ENCODE measurements around the gene FDXR. TPM values are rescaled to one million over a fixed set of nuclear protein-coding genes. Genes with fewer than 3 reads are reported as not detected.
"Not testable (repeated sequence)": the region's sequence is repeated elsewhere in the genome, so short reads cannot be mapped to it uniquely, and the experiment has no call there.

FDXR gene, protein sequence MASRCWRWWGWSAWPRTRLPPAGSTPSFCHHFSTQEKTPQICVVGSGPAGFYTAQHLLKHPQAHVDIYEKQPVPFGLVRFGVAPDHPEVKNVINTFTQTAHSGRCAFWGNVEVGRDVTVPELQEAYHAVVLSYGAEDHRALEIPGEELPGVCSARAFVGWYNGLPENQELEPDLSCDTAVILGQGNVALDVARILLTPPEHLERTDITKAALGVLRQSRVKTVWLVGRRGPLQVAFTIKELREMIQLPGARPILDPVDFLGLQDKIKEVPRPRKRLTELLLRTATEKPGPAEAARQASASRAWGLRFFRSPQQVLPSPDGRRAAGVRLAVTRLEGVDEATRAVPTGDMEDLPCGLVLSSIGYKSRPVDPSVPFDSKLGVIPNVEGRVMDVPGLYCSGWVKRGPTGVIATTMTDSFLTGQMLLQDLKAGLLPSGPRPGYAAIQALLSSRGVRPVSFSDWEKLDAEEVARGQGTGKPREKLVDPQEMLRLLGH
- 1 to 10 TPM; 6.6 to 9.8 (median 7.5) TPM for polyA plus RNA-seq (ENCODE audit: insufficient read length in 4 of 4)

DNA sequence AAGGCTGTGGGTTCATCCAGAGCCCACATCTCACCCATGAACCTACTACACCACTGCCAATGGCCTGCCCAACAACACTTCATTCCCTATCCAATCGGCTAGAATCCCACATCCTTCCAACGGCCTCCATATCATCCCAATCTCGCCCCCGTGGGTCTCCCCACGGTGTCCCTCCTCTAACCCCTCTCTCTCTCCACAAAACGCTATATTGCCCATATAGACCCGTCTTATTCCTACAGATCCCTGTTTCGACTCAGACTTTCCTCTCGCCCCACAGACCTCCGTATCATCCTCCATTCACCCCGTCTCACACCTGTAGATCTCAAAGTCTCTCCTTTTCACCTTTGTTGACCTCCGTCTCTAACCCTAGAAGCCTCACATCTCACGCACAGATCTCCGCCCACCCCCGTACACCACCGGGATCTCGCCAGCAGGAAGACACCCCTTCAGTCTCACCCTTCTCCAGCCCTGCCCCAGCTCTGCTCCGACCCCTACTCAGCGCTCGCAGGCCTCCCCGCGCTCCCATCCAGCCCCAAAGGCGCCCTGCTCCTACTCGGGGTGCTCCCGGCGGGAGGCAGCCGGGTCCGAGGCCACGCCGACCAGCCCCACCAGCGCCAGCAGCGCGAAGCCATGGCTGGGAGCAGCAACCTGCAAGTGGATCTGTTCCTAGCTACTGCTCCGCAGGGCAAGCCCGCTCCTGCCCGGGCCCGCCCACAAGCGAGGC, at the start of gene FDXR:
Gene FDXR (minus strand): TSS at position 682 of the 724 bp plus-strand sequence. CDS start 50 bp downstream, at position 632.
- DNase-seq (ENCODE audit: low read depth in 4 of 4, low spot score in 3 of 4): no peak

DNA sequence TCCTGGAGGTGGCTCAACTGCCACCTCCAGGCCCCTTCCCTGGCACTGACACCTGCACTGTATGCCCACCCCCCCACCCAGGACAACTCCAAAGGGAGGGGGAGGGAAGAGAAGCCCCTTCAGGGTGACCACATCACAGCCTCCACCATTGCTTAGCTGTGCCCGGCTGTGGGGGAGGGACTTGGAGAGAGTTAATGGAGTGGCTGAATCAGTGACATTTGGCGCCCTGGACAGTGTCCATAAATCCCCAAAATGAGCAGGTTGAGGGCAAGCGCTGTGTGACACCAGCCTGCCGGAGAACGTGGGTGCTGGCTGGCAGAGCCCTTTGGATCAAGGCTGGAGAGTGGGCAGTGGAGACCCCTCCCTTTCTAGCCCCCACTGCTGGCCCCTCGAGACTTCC, 49.4 kb upstream of the FDXR start:
- DNase-seq (ENCODE audit: low read depth in 4 of 4, low spot score in 3 of 4): peak in 1 of 4 donors; percentile 20

DNA sequence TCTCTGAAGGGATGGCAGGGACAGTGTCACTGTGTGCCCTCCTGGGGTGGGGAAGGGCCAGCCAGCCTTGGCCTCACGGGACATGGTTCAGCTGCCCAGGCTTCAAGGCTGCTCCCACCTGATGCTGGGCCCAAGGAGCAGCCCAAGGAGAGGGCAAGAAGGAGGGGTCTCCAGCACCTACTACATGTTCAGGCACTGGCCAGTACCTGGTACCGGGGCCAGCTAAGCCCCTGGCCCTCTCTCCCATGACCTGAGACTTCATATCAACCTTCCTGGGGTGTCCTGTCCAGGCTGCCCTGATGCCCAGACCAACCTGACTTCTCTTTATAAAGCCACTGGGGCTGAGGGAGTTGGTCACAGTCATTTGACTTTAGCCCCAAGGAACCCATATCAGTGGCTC, 49.0 kb upstream of the FDXR start:
- no peak for DNase-seq (ENCODE audit: low read depth in 4 of 4, low spot score in 3 of 4)

DNA sequence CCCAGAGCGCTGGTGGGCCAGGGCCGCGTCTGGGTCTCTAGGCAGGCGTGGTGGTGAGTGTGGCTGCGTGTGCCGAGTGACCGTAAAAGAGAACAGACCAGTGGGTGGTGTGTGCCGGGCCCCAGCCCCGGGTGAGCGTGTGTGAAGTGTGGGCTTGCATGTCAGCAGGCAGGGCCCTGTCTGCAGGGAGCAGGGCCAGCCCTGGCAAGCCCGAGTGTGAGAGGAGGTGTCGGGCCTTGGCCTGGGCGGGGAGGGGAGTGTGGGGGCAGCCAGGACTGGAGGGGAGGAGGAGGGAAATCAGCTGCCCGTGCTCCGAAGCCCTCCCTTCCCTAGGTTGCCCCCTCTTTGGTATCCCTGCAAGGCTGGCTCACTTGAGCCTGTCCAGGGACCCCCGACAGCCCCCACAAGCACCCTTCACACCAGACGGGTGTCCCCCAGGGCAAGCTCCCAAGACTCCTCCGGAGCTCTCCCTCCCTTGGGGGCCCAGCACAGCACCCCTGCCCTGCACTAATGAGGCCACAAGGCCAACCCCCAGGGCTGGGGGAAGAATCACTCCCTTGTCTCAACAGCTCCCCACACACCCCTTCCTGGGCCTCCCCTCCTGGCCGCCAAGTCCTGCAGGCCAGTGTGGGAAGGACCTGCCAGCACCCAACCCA, 48.4 kb upstream of the FDXR start:
- no peak for DNase-seq (ENCODE audit: low read depth in 4 of 4, low spot score in 3 of 4)

DNA sequence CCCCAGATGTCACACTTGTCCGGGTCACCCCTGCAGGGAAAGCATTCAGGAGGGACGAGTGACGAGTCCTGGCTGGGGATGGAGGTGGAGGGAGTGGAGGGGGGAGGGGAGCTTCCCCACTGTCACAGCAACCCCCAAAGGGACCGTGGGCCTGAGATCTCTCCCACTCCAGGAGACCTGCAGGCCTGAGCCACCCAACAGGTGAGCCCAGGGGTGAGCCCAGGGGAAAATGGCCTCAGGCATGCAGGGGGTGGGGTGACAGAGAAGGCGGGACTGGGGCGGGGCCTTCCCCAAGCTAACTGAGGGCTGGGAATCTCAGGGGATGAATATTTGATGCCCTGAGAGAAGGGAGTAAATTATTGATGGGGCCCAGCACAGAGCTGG, 47.8 kb upstream of the FDXR start:
- no peak for DNase-seq (ENCODE audit: low read depth in 4 of 4, low spot score in 3 of 4)

DNA sequence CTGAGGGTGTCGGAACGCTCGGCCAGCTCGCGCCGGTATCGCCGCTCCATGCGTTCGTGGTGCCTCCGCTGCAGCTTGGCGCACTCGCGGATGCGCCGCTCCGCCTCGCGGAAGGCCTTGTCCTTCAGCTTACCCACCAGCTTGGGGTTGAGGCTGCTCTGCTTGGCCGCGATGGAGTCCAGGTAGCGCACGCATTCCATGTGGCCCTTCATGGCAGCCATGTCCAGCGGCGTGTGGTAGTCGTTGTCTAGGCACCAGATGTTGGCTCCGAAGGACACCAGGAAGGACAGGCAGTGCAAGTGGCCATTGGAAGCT, 47.5 kb upstream of the FDXR start:
- no peak for DNase-seq (ENCODE audit: low read depth in 4 of 4, low spot score in 3 of 4)

DNA sequence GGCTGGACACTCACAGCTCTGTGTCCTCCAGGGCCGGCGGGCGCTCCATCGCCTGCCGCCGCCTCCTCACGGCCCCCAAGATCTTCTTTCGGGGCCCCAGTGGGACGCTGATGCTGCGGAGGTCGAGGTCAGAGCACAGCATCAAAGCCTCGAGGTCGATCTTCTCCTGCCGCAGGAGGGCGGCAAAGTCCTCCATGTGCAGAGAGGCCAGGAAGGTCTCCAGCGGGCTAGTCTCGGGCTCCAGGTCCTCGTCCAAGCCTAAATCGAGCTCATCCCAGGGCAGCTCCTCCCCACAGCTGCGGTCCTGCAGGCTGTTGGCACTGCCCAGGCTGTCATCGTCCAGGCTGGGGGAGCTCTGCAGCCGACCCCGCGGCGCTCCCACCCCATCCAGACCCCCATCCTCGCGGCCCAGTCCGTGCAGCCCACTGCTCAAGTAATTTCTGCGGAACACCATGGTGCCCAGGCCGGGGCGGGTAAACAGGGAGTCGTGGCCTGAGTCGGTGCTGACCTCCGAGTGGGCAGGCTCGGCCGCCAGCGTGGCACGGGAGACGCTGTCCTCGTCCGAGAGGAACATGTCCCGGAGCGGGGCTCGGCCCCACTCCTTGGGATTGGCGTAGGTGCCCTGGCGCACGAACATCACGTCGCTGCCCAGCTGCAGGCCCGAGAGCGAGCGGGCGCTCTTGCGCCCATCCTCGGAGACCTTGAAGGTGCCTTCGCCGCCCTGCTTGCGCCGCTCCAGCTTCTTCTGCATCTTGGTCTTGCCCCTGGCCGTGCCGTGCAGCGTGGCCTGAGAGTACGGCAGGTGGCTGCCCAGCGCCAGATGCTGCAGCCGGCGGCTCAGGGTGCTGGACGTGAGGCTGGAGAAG, 46.9 kb upstream of the FDXR start:
- DNase-seq (ENCODE audit: low read depth in 4 of 4, low spot score in 3 of 4): no peak

DNA sequence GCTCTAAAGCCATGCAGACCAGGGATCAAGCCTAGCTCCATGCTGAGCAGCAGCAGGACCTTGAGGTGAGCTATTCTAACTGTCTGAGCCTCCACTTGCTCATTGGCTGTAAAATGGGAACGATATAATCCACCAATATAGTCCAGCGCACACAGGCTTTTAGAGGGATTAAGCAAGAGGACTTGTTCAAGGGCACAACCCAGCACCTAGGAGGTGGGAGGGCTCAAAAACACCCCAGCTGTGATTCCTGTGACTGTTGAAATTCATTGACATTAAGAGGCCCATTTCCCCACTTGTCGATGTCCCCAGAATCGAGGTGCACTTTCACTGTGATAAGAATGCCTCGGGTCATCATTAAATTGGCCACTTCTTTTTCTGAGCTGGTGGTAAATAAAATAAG, 46.1 kb upstream of the FDXR start:
- DNase-seq (ENCODE audit: low read depth in 4 of 4, low spot score in 3 of 4): no peak

DNA sequence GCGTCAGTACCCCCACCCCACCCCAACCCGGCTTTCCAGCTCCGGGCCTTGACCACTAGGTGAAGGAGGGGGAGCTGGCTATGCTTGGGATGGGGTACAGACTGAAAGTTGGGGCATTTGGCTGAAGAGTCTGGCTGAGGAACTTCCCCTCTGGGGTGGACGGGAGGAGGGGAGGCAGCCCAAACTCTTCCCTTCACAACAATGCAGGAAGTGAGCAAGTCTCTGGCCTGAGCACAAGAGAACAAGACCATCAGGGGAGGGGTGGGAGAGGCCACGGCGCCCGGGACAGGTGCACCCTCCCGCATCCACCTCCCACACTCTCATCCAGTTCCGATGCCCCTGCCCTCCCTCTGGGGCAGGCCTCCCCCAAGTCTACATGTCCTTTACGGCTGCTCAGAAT, 44.6 kb upstream of the FDXR start:
- no peak for DNase-seq (ENCODE audit: low read depth in 4 of 4, low spot score in 3 of 4)

DNA sequence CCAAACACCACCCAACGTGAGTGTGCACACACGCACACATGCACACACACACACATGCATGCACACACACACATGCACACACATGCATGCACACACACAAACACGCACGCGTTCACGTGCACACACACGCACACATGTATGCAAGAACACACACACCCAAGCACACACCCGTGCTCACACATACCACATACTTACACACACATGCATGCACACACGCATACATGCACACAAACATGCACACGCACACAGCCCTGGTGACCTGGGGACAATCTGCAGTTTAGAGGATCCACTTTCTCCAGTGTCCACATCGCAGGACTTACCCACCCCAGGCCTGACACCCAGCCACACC, 44.0 kb upstream of the FDXR start:
- no peak for DNase-seq (ENCODE audit: low read depth in 4 of 4, low spot score in 3 of 4)

DNA sequence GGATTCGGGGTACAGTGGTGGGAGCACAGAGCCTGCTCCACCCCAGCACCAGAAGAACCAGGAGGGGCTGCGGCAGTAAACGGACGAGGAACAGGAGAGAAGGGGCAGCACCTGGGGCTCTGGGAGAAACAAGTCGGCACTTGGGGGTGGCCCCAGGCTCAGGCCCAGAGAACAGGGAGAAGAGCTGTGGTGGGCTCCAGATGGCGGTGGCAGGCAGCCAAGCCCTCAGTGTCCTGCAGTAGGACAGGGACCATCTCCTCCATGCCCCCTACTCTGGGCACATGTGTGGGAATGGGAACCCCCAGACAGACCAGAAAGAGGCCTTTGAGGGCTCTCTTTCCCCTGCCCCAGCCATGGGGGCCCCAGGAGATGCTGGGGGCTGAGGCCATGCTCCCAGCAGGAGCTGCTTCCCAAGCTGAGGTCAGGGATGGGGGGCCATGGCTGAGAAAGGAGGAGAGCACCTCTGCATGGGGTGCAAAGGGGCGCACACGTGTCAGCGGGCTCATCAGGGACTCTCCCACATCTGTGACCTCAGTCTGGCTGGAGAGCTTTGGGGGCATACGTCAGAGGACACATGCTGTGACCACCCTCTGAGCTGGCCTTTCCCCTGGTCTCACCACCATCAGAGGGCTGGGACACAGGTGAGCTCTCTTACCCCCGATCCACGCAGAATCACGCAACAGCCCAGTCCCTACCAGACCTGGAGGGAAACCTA, 43.5 kb upstream of the FDXR start:
- no peak for DNase-seq (ENCODE audit: low read depth in 4 of 4, low spot score in 3 of 4)

DNA sequence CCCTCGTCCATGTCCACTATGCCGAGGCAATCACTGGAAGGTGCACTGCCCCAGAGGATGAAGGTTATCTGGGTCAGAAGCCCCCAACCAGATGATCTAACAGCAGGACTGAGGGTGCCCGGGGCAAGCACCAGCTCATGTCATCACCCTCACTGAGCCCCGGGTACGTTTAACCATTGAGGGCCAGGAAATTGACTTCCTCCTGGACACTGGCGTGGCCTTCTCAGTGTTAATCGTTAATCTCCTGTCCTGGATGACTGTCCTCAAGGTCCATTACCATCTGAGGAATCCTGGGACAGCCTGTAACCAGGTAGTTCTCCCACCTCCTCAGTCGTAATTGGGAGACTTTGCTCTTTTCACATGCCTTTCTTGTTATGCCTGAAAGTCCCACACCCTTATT, 38.6 kb upstream of the FDXR start:
- not testable (repeated sequence) for DNase-seq (ENCODE audit: low read depth in 4 of 4, low spot score in 3 of 4)

DNA sequence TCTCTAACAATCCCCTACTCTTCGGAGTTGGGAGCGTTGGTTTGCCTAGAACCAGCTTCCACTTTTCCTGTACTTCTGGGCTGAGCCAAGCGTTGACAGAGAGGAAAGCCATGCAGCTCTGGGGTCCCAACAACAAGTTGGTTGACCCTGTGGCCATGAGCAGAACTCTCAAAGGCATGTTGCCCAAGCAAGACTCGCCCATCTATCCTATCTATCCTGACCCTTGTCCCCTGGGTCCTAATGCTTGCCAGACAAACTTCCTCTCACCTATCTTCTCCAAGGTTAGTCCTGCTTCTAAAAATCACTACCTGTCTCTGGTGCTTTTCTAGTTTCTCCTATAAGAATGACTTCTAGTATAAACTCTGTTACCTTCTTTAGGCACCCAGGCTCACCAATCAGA, 36.3 kb upstream of the FDXR start:
- DNase-seq (ENCODE audit: low read depth in 4 of 4, low spot score in 3 of 4): not testable (repeated sequence)

DNA sequence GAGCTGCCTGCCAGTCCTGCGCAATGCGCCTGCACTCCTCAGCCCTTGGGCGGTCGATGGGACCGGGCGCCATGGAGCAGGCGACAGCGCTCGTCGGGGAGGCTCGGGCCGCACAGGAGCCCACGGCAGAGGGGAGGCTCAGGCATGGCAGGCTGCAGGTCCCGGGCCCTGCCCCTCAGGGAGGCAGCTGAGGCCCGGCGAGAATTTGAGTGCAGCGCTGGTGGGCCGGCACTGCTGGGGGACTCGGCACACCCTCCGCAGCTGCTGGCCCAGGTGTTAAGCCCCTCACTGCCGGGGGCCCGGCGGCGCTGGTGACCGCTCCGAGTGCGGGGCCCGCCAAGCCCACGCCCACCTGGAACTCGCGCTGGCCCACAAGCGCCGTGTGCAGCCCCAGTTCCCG, 34.2 kb upstream of the FDXR start:
- no peak for DNase-seq (ENCODE audit: low read depth in 4 of 4, low spot score in 3 of 4)

DNA sequence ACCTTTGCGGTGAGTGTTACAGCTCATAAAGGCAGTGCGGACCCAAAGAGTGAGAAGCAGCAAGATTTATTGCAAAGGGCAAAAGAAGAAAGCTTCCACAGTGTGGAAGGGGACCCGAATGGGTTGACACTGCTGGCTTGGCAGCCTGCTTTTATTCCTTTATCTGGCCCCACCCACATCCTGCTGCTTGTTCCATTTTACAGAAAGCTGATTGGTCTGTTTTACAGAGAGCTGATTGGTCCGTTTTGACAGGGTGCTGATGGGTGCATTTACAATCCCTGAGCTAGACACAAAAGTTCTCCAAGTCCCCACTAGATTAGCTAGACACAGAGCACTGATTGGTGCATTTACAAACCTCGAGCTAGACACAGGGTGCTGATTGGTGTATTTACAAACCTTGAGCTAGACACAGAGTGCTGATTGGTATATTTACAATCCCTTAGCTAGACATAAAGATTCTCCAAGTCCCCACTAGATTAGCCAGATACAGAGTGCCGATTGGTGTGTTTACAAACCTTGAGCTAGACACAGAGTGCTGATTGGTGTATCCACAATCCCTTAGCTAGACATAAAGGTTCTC, 33.5 kb upstream of the FDXR start:
- not testable (repeated sequence) for DNase-seq (ENCODE audit: low read depth in 4 of 4, low spot score in 3 of 4)

DNA sequence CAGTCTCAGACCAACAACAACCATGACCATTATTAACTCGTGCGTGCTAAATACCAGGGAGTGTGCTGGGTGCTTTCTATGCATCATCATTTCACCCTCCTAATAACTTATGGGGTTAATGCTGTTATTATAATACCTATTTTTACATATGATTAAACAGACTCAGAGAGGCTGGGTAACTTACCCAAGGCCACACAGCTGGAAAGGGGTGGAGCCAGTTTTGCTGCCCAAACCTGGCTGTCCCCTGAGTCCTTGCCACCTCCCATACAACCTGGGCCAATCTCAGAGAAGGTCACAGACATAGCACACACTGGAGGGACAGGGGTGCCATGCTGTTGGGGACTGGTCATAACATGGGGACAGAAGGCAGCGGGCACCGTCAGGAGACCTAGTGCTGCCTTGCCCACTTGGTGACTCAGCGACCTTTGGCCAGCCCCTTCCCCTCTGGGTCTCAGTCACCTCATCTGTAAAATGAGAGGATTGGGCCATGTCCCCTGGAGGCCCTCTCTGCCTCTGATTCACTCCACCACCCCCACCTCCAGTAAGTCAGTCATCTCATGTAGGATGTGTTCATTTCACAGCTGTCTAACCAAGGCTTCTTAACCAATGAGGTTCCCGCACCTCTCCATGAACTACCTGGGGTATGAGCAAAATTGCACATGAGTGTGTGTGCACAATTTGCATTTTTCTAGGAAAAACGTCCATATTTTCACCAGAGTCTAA, 32.1 kb upstream of the FDXR start:
- DNase-seq (ENCODE audit: low read depth in 4 of 4, low spot score in 3 of 4): no peak

DNA sequence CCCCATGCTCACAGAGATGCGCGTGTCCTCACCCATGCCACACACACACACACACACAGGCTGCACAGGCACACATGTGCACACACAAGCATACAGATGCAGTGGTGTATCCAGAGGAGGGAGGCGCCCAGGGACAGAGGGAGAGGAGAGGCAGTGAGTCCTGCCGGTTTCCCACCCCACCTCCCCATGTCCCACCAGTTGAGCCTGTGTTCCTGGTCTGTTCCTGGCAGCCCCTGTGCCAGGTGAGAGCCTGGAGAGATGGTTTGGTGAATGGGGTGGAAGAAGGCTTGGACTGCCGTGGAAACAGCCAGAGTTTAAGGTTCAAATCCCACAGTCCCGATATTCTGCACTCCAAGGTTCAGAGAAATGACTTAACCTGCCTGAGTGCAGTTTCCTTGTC, 30.9 kb upstream of the FDXR start:
- no peak for DNase-seq (ENCODE audit: low read depth in 4 of 4, low spot score in 3 of 4)

DNA sequence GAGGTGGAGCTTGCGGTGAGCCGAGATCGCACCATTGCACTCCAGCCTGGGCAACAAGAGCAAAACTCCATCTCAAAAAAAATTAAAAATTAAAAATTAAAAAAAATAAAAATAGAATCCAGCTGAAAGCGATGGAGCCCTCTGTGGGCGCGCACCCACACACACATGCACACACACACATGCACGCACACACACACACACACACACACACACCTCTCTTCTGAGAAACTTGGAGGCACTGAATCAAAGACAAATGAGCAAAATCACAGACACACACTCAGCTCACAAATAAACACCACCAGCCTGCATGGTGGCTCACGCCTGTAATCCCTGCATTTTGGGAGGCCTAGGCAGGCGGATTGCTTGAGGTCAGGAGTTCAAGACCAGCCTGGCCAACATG, 30.2 kb upstream of the FDXR start:
- DNase-seq (ENCODE audit: low read depth in 4 of 4, low spot score in 3 of 4): no peak

All from right renal pelvis (tissue), 4 donors.